Lower leg skin (tissue), 3 donors: ENCODE data around the gene TMEM98.

ENCODE experiments used
- CTCF ChIP-seq, 3 donors: fragments of 450-650 bp; IDR thresholded peaks; one replicate each; pipeline ENCODE4 v1.5.1; 2016; ENCODE audit warnings: antibody characterized with exemption in 3 of 3, mild to moderate bottlenecking in 3 of 3, moderate library complexity in 2 of 3
- POLR2A ChIP-seq, 2 donors: fragments of 450-650 bp; IDR thresholded peaks; one replicate each; pipeline ENCODE4 v1.6.1; 2016 to 2017; ENCODE audit warnings: antibody characterized with exemption in 2 of 2, mild to moderate bottlenecking in 1 of 2, moderate library complexity in 1 of 2

DNA sequence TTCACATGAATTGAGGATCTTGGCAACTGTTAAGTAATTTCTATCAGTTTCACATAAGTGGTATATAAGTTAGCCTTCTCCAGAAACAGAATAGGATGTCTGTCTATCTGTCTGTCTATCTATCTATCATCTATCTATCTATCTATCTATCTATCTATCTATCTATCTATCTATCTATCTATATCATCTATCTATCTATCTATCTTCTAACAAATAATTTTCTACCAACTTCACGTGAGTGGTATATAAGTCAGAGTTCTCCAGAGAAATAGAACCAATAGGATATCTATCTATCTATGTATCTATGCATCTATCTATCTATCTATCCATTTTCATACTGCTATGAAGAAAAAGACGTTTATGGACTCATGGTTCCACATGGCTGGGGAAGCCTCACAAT lies 52.3 kb downstream of the TMEM98 start:
- TF ChIP-seq POLR2A (IDR thresholded peaks at IDR 0.05) (no peak), CTCF (IDR thresholded peaks at IDR 0.05) (no peak)
